ENCODE measurements around the gene CTNNA3.

The CTNNA3 gene

DNA sequence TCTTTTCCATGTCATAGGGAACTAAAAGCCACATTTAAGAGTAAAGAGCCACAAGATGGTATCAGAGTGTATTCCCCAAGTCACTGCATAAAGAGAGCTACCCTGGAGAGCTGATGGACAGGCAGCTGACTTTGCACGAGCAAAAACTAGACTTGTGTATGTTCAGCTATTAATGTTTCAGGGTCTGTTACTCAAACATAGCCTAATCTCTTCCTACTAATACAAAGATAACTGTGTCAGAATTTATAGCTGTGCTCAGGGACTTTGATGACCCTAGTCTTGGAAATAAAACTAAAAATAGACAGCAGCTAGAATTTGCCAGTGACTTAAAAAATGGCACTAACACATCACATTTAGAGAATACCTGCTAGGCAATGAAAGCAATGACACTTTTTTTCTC, 815.7 kb downstream of the CTNNA3 start:
- H3K4me3 ChIP-seq (ENCODE audit: low read length), result no peak overlapping the region
- DNase-seq (ENCODE audit: low read depth), result no peak
- TF ChIP-seq, protein P1, sequence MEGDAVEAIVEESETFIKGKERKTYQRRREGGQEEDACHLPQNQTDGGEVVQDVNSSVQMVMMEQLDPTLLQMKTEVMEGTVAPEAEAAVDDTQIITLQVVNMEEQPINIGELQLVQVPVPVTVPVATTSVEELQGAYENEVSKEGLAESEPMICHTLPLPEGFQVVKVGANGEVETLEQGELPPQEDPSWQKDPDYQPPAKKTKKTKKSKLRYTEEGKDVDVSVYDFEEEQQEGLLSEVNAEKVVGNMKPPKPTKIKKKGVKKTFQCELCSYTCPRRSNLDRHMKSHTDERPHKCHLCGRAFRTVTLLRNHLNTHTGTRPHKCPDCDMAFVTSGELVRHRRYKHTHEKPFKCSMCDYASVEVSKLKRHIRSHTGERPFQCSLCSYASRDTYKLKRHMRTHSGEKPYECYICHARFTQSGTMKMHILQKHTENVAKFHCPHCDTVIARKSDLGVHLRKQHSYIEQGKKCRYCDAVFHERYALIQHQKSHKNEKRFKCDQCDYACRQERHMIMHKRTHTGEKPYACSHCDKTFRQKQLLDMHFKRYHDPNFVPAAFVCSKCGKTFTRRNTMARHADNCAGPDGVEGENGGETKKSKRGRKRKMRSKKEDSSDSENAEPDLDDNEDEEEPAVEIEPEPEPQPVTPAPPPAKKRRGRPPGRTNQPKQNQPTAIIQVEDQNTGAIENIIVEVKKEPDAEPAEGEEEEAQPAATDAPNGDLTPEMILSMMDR (conservative IDR thresholded peaks at IDR 0.05; ENCODE audit: low read length), result no peak

DNA sequence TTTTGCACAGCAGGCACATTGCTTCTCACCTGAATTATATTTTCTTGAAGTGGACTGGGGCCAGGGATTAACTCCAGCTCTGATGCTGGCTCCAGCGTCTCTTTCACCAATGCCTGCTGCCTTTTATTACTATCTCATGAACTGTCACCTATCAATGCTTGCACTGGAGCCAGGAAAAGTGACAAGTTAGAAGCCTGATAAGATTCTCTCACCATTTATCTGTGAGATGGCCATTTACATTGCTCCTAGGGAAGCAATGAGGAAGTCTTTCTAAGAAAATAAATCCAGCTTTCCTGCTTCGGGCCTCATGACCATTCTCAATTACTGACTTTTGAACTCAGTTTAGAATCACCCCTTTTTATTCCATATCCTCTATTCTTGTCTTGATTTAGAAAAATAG, 818.6 kb downstream of the CTNNA3 start:
- TF ChIP-seq, protein P1 (conservative IDR thresholded peaks at IDR 0.05; ENCODE audit: low read length), result no peak
- H3K4me3 ChIP-seq (ENCODE audit: low read length), result no peak overlapping the region
- DNase-seq (ENCODE audit: low read depth), result no peak

DNA sequence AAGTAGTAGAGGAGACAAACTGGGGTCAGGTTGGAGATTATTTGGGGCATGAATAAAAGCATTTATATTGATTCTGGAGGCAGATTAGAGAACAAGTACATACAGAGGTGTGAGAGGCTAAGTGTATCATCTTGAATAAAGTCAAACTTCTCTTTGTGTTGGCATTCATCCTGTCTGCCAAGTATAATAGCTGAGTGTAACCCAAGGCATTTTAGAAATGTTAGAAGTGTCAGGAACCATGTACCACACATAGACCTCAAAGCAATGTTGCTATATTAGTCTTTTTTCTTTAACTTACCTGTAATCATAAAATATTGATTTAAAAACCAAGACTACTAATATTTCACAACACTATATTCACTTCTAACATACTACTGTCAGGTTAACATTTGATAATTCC, 826.4 kb downstream of the CTNNA3 start:
- no peak overlapping the region for H3K4me3 ChIP-seq (ENCODE audit: low read length)
- DNase-seq (ENCODE audit: low read depth), result no peak
- TF ChIP-seq, protein P1 (conservative IDR thresholded peaks at IDR 0.05; ENCODE audit: low read length), result no peak

DNA sequence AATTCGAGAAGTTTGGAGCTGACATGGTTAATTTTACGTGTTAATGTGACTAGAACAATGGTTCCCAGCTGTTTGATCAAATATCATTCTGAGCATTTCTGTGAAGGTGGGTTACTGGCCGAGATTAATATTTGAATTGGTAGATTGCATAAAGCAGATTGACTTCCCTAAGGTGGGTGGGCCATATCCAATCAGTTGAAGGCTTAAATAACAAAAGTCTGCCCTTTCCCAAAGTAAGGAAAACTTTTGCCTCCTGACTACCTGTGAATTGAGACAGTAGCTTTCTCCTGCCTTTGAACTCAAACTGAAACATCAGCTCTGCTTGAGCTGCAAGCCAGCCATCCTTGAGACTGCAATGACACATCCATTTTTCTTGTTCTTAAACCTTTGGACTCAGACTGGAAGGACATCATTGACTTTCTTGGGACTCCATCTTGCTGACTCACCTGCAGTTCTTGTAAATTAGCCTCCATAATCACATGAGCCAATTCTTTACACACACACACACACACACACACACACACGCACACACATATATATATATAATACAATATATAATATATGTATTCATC, 833.2 kb downstream of the CTNNA3 start:
- TF ChIP-seq, protein P1 (conservative IDR thresholded peaks at IDR 0.05; ENCODE audit: low read length), result no peak
- H3K4me3 ChIP-seq (ENCODE audit: low read length), result no peak overlapping the region
- DNase-seq (ENCODE audit: low read depth), result no peak

DNA sequence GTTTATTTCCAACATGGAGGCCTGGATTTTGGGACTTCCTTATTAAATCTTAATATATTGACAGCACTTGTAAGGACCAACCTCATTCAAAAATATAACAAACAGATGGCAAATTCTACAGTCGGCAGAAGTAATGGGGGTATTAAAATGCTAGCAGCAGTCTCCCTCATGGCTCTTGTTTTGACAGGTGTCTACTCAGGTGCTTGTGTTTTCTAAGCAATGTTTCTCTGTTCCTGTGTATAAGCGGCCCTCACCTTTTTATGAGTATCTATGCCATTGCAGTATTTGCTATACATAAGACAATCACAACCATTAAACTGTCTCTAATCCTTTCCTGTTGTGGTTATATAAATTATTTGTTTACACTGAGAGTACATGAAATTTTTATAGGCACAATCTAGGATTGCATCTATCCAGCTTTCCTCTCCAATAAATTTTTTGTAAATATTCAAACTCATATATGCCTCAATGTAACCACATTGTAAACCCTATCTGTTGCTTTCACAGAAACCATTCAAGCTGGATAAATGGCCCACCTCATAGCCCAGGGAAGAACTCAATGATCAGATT, 835.5 kb downstream of the CTNNA3 start:
- no peak for DNase-seq (ENCODE audit: low read depth)
- no peak overlapping the region for H3K4me3 ChIP-seq (ENCODE audit: low read length)

DNA sequence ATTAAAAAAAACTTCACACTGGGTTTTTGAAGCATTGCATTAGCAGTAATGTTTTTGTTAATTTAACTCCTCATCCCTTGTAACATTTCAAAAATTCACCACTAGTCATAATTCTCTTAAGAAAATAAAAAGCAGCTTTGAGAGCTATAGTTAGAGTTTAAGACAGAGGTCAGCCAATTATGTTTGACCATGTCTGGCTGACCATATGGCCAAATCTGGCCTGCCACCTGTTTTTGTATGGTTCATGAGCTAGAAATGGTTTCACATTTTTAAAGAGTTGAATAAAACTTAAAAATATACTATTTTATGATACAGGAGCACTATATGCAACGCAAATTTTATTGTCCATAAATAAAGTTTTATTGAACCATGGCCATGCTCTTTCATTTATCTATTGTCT, 843.2 kb downstream of the CTNNA3 start:
- TF ChIP-seq, protein P1 (conservative IDR thresholded peaks at IDR 0.05; ENCODE audit: low read length), result no peak
- no peak for DNase-seq (ENCODE audit: low read depth)

More for the DNA sequence above, 835.5 kb downstream of the CTNNA3 start:
- TF ChIP-seq, protein P1 (conservative IDR thresholded peaks at IDR 0.05; ENCODE audit: low read length), result no peak

DNA sequence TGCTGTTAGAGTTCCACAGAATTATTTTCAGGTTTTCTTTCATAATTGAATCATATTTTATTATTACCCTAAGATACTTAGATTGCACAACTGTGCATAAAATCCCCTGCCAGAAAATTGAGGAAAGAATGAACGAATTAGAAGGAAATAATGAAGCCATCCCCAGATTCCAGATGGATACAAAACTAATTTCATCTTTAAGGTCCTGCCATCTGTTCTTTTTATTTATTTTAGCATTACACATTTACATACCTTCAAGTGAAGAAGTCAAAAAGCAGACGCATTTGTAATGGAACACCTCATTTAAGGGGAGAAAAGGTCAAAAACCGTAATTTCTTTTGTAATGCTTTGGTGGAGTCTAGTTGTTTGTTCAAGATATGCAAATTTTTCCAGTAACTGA, 847.1 kb downstream of the CTNNA3 start:
- no peak for DNase-seq (ENCODE audit: low read depth)
- no peak overlapping the region for H3K4me3 ChIP-seq (ENCODE audit: low read length)
- TF ChIP-seq, protein P1 (conservative IDR thresholded peaks at IDR 0.05; ENCODE audit: low read length), result no peak

More for the DNA sequence above, 843.2 kb downstream of the CTNNA3 start:
- H3K4me3 ChIP-seq (ENCODE audit: low read length), result no peak overlapping the region
